ENCODE data around the gene GSTM5. TPM values are rescaled to one million over a fixed set of nuclear protein-coding genes. Genes with fewer than 3 reads are reported as not detected.
A peak's percentile ranks its signal among the peaks of the same experiment; 100 is the strongest.

Gene GSTM5
- total RNA-seq, 4 donors from 2014 or later = 0.38 to 2.6 (median 1.4) TPM; not detected in 1

GRCh38 chr1:109716121-109716520 is 4.1 kb downstream of the GSTM5 start:
- Histone ChIP-seq H3K27me3 (no peaks in the 10 kb centered on the region), H3K36me3 (no peaks in the 10 kb centered on the region), H3K4me3 (no peak overlapping the region), H3K9me3 (no peaks in the 10 kb centered on the region), H3K4me1 (peaks cover 38% of the 10 kb centered on the region), H3K27ac (peak overlapping the region; percentile 3)
- DNase-seq (ENCODE audit: low spot score in 2 of 2) = no peak
- TF ChIP-seq POLR2AphosphoS5 (IDR thresholded peaks at IDR 0.05) (no peak), CTCF (IDR thresholded peaks at IDR 0.05) (no peak), EP300 (IDR thresholded peaks at IDR 0.05) (no peak), POLR2A (IDR thresholded peaks at IDR 0.05) (no peak)
- 45% methylated on average over 3 of the region's 3 CpGs for WGBS

DNA sequence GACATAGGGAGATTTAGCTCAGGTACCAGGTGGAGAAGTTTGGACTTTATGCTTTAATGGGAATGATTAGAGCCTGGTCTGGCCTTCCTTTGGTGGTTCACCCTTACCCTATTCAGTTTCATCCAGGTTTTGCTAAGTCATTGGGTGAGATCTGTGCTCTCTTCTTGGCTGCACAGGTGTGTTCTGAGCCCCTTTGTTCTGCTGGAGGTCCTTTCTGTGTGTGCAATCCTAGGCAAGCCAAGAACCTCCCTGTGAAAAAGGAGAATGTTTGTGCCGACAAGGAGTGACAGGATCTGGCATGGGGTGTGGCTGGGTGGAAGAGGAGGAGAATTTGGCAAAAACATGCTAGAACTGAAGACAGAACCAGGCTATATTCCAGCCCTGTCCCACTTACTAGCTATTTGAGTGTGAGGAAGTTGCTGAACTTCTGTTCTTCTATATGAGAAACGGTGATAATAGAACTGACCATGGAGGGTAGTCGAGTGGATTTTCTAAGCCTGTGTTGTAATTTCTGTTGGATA is 4.6 kb downstream of the GSTM5 start:
- peaks cover 38% of the 10 kb centered on the region for H3K4me1 ChIP-seq
- H3K36me3 ChIP-seq = no peaks in the 10 kb centered on the region
- no peak for DNase-seq (ENCODE audit: low spot score in 2 of 2)
- peak overlapping the region; percentile 24 for H3K27ac ChIP-seq
- H3K9me3 ChIP-seq = no peaks in the 10 kb centered on the region
- no peaks in the 10 kb centered on the region for H3K27me3 ChIP-seq
- TF ChIP-seq POLR2AphosphoS5 (IDR thresholded peaks at IDR 0.05) = no peak
- no peak for TF ChIP-seq EP300 (IDR thresholded peaks at IDR 0.05)
- no peak for TF ChIP-seq POLR2A (IDR thresholded peaks at IDR 0.05)
- no peak for TF ChIP-seq CTCF (IDR thresholded peaks at IDR 0.05)
- no peak overlapping the region for H3K4me3 ChIP-seq
- 31% methylated on average over 3 of the region's 3 CpGs for WGBS

DNA sequence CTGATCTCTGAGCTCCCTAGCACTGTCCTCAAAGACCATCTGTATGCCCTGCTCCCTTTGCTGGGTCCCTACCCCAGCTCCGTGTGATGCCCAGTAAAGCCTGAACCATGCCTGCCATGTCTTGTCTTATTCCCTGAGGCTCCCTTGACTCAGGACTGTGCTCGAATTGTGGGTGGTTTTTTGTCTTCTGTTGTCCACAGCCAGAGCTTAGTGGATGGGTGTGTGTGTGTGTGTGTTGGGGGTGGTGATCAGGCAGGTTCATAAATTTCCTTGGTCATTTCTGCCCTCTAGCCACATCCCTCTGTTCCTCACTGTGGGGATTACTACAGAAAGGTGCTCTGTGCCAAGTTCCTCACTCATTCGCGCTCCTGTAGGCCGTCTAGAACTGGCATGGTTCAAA is 5.7 kb downstream of the GSTM5 start:
- Histone ChIP-seq H3K4me3 (no peak overlapping the region), H3K27ac (no peak overlapping the region), H3K4me1 (peaks cover 38% of the 10 kb centered on the region), H3K36me3 (no peaks in the 10 kb centered on the region), H3K27me3 (no peaks in the 10 kb centered on the region), H3K9me3 (no peaks in the 10 kb centered on the region)
- no peak for DNase-seq (ENCODE audit: low spot score in 2 of 2)
- TF ChIP-seq EP300 (IDR thresholded peaks at IDR 0.05) = no peak
- no peak for TF ChIP-seq POLR2A (IDR thresholded peaks at IDR 0.05)
- TF ChIP-seq CTCF (IDR thresholded peaks at IDR 0.05) = no peak
- no peak for TF ChIP-seq POLR2AphosphoS5 (IDR thresholded peaks at IDR 0.05)
- WGBS = 52% methylated on average over 5 of the region's 5 CpGs

DNA sequence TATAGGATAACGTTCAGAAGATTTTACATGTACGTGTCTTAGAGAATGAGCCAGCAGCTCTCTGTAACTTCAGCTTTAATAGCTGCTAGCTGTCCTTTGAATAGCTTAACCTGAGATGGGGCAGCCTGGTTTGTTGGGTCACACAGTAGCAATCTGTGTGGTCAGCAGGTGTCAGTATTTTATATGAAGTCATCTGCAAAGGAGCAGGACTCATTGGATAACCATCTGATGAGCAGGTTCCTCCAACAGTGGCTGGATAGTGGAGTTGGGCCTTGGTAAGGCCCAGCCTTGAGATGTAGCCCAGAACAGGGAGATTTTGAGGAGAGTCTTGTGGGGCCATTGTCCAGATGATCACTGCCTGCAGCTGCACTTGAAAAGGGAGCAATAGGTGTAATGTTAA is 6.4 kb downstream of the GSTM5 start:
- no peak overlapping the region for H3K27ac ChIP-seq
- H3K36me3 ChIP-seq = no peaks in the 10 kb centered on the region
- H3K9me3 ChIP-seq = no peaks in the 10 kb centered on the region
- H3K27me3 ChIP-seq = no peaks in the 10 kb centered on the region
- 81% methylated on average over 2 of the region's 2 CpGs for WGBS
- TF ChIP-seq POLR2AphosphoS5 (IDR thresholded peaks at IDR 0.05) = no peak
- TF ChIP-seq CTCF (IDR thresholded peaks at IDR 0.05) = no peak
- TF ChIP-seq EP300 (IDR thresholded peaks at IDR 0.05) = no peak
- no peak for TF ChIP-seq POLR2A (IDR thresholded peaks at IDR 0.05)
- no peak overlapping the region for H3K4me3 ChIP-seq
- no peak for DNase-seq (ENCODE audit: low spot score in 2 of 2)
- H3K4me1 ChIP-seq = peaks cover 39% of the 10 kb centered on the region

GRCh38 chr1:109719337-109719837 is 7.3 kb downstream of the GSTM5 start:
- H3K4me1 ChIP-seq = peaks cover 41% of the 10 kb centered on the region
- no peak for TF ChIP-seq POLR2AphosphoS5 (IDR thresholded peaks at IDR 0.05)
- no peak for TF ChIP-seq POLR2A (IDR thresholded peaks at IDR 0.05)
- TF ChIP-seq EP300 (IDR thresholded peaks at IDR 0.05) = no peak
- no peak for TF ChIP-seq CTCF (IDR thresholded peaks at IDR 0.05)

More at GRCh38 chr1:109719337-109719837, 7.3 kb downstream of the GSTM5 start:
- Histone ChIP-seq H3K27ac (no peak overlapping the region), H3K27me3 (no peaks in the 10 kb centered on the region), H3K9me3 (no peaks in the 10 kb centered on the region), H3K36me3 (no peaks in the 10 kb centered on the region), H3K4me3 (no peak overlapping the region)
- DNase-seq (ENCODE audit: low spot score in 2 of 2) = no peak
- 49% methylated on average over 5 of the region's 5 CpGs for WGBS

All from suprapubic skin (tissue), 4 donors.